SK-N-MC (cell line): ENCODE results near the gene FAM20C.

Experiments used
- EZH2 ChIP-seq: fragments of 200-600 bp; sonication (generic); IDR thresholded peaks from one replicate; pipeline ENCODE4 v1.6.1; 2017; ENCODE audit warnings: antibody characterized with exemption
- FOXP2 ChIP-seq: optimal IDR thresholded peaks from 2 replicates; pipeline ENCODE3; 2011; ENCODE audit warnings: mild to moderate bottlenecking, moderate library complexity; ENCODE audit not compliant: insufficient read depth; ENCODE audit errors: extremely low read length, control extremely low read depth

DNA sequence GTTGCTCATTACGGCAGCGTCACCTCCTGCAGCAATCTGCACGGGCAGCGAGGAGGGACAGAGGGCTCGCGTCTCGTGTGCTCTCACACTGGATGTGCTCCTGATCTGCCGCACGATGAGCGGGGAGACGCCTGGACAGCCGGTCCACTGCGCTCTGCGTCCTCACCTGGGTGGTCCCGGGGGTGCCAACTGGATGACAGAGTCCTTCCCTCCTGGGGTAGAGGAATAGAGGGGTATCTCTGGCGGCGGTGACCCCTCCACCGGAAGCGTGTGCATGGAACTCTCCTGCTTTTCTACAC lies 3.4 kb downstream of the FAM20C start:
- TF ChIP-seq EZH2 (no peak), FOXP2 (no peak)
